Natural killer cell (primary cell): Measurements from ENCODE around the gene KRTAP20-1. TPM values are rescaled to one million over a fixed set of nuclear protein-coding genes. Genes with fewer than 3 reads are reported as not detected.

Source experiments
- ATAC-seq, 3 donors: fragments of 150-1000 bp in 2 of 3; fragments of 200-7000 bp in 1 of 3; cut with Tn5 transposase; 1 replicate in 1 of 3; 2 replicates in 2 of 3; pipeline ENCODE4 v1.10.0; 2021; ENCODE audit warnings: mild to moderate bottlenecking in 2 of 3, moderate library complexity in 2 of 3
- DNase-seq, 2 donors: peaks; one replicate each; pipeline versions ENCODE4 v3.0.0 to v3.0.0-alpha.2; 2013 to 2021; ENCODE audit warnings: mixed read lengths in 1 of 2
- H3K27ac ChIP-seq: one replicate; pipeline ENCODE4 v1.5.1; 2013; ENCODE audit warnings: mild to moderate bottlenecking, low read length
- H3K27me3 ChIP-seq: one replicate; pipeline ENCODE4 v1.6.1; 2013; ENCODE audit warnings: low read length; ENCODE audit not compliant: control insufficient read depth, insufficient read depth
- H3K36me3 ChIP-seq: one replicate; pipeline ENCODE4 v1.6.1; 2013; ENCODE audit warnings: low read length; ENCODE audit not compliant: control insufficient read depth, insufficient read depth
- H3K4me1 ChIP-seq: one replicate; pipeline ENCODE4 v1.6.1; 2013; ENCODE audit warnings: low read length; ENCODE audit not compliant: control insufficient read depth, insufficient read depth
- H3K4me3 ChIP-seq: one replicate; pipeline ENCODE4 v1.5.1; 2013; ENCODE audit warnings: low read length
- H3K9me3 ChIP-seq: one replicate; pipeline ENCODE4 v1.6.1; 2013; ENCODE audit warnings: low read length; ENCODE audit not compliant: control insufficient read depth, insufficient read depth
- H3K27ac Mint-ChIP-seq, 2 donors: one replicate each; pipeline ENCODE4 v1.8.0; 2022; ENCODE audit warnings: mild to moderate bottlenecking in 2 of 2, mixed read lengths in 2 of 2, moderate library complexity in 1 of 2
- H3K27me3 Mint-ChIP-seq, 2 donors: one replicate each; pipeline ENCODE4 v1.8.0; 2022; ENCODE audit warnings: low read depth in 2 of 2, mixed read lengths in 2 of 2
- H3K36me3 Mint-ChIP-seq: one replicate; pipeline ENCODE4 v1.8.0; 2022; ENCODE audit warnings: mixed read lengths
- H3K4me1 Mint-ChIP-seq, 2 donors: one replicate each; pipeline ENCODE4 v1.8.0; 2022; ENCODE audit warnings: mixed read lengths in 2 of 2
- H3K4me3 Mint-ChIP-seq: one replicate; pipeline ENCODE4 v1.8.0; 2022; ENCODE audit warnings: mild to moderate bottlenecking, moderate library complexity, mixed read lengths
- H3K9me3 Mint-ChIP-seq, 2 donors: one replicate each; pipeline ENCODE4 v1.8.0; 2022; ENCODE audit warnings: mixed read lengths in 2 of 2
- CTCF ChIP-seq: fragments of 200-600 bp; IDR thresholded peaks from one replicate; pipeline ENCODE4 v1.8.0; 2022; ENCODE audit warnings: antibody characterized with exemption
- WGBS: methylation state at CpG from one replicate; pipeline ENCODE4 v1.1.7; 2013; ENCODE audit warnings: missing lambda C conversion rate; ENCODE audit not compliant: insufficient coverage; 5-methylcytosine and 5-hydroxymethylcytosine counted together
- intact Hi-C: fragments of 100-400 bp; cut with micrococcal nuclease; formaldehyde crosslinking; loops from one replicate; pipeline ENCODE4 v1.14.2; 2022
- total RNA-seq, 4 donors: library from RNA; stranded (reverse); fragments of 120-200 nt in 1 of 4; gene quantifications; one replicate each; pipeline versions ENCODE4 v1.2.3 to v1.2.4, GENCODE V29; 2013 to 2022

The KRTAP20-1 gene
- not detected for total RNA-seq
- not detected for total RNA-seq (2013)

GRCh38 chr21:30616125-30616524 lies at the start of gene KRTAP20-1:
Gene KRTAP20-1, plus strand, starts transcription at chr21:30616425. Its CDS starts 30 bp downstream, at chr21:30616455.
- Histone ChIP-seq H3K27ac (no peak within 1 kb of the TSS), H3K9me3 (peaks cover 4% of the 10 kb centered on the region), H3K4me1 (no peaks in the 10 kb centered on the region), H3K27me3 (no peaks in the 10 kb centered on the region), H3K4me3 (no peak within 1 kb of the TSS), H3K36me3 (no peaks in the 10 kb centered on the region)
- Mint-ChIP-seq H3K36me3 (no peaks in the 10 kb centered on the region), H3K27ac (no peak within 1 kb of the TSS), H3K9me3 (peaks cover 3 to 4% of the 10 kb centered on the region in 2 donors), H3K4me3 (no peak within 1 kb of the TSS), H3K4me1 (no peaks in the 10 kb centered on the region), H3K27me3 (no peaks in the 10 kb centered on the region)
- intact Hi-C loops, result no loop called here
- TF ChIP-seq CTCF, result no peak
- no peak for DNase-seq
- no peak for ATAC-seq
- WGBS, result no CpG with 5 or more reads among the region's 2 CpGs

GRCh38 chr21:30567617-30568016 lies 48.6 kb upstream of the KRTAP20-1 start:
- intact Hi-C loops, result no loop called here

GRCh38 chr21:30577766-30578165 lies 38.5 kb upstream of the KRTAP20-1 start:
- H3K4me1 ChIP-seq, result no peaks in the 10 kb centered on the region
- DNase-seq, result no peak
- Mint-ChIP-seq H3K27me3 (no peaks in the 10 kb centered on the region), H3K9me3 (peaks cover 6 to 7% of the 10 kb centered on the region in 2 donors), H3K27ac (no peak overlapping the region), H3K36me3 (no peaks in the 10 kb centered on the region), H3K4me3 (no peak overlapping the region), H3K4me1 (no peaks in the 10 kb centered on the region)
- intact Hi-C loops, result no loop called here
- no peaks in the 10 kb centered on the region for H3K36me3 ChIP-seq
- no peak overlapping the region for H3K27ac ChIP-seq
- no peaks in the 10 kb centered on the region for H3K27me3 ChIP-seq
- ATAC-seq, result no peak
- TF ChIP-seq CTCF, result no peak
- no peaks in the 10 kb centered on the region for H3K9me3 ChIP-seq
- H3K4me3 ChIP-seq, result no peak overlapping the region

More at GRCh38 chr21:30567617-30568016, 48.6 kb upstream of the KRTAP20-1 start:
- H3K27me3 ChIP-seq, result no peaks in the 10 kb centered on the region
- ATAC-seq (no peak), DNase-seq (no peak)
- TF ChIP-seq CTCF, result no peak
- Mint-ChIP-seq H3K4me1 (no peaks in the 10 kb centered on the region), H3K27ac (no peak overlapping the region), H3K9me3 (peaks cover 9 to 15% of the 10 kb centered on the region in 2 donors), H3K27me3 (no peaks in the 10 kb centered on the region), H3K4me3 (no peak overlapping the region), H3K36me3 (no peaks in the 10 kb centered on the region)
- no peak overlapping the region for H3K4me3 ChIP-seq
- H3K27ac ChIP-seq, result no peak overlapping the region
- H3K4me1 ChIP-seq, result no peaks in the 10 kb centered on the region
- H3K9me3 ChIP-seq, result peaks cover 3% of the 10 kb centered on the region
- no peaks in the 10 kb centered on the region for H3K36me3 ChIP-seq

- no peak for DNase-seq
- no peak for TF ChIP-seq CTCF
- H3K4me1 ChIP-seq, result no peaks in the 10 kb centered on the region
- H3K27me3 ChIP-seq, result no peaks in the 10 kb centered on the region
- Mint-ChIP-seq H3K4me3 (no peak overlapping the region), H3K4me1 (no peaks in the 10 kb centered on the region), H3K27me3 (no peaks in the 10 kb centered on the region), H3K36me3 (peaks cover 3% of the 10 kb centered on the region), H3K9me3 (peaks cover 4 to 5% of the 10 kb centered on the region in 2 donors), H3K27ac (no peak overlapping the region)
- no peak overlapping the region for H3K27ac ChIP-seq
- H3K9me3 ChIP-seq, result no peaks in the 10 kb centered on the region
- H3K36me3 ChIP-seq, result no peaks in the 10 kb centered on the region
- ATAC-seq, result no peak
- 77% methylated on average over 1 of the region's 1 CpG for WGBS
- no peak overlapping the region for H3K4me3 ChIP-seq
- intact Hi-C loops, result no loop called here
Observed at GRCh38 chr21:30579346-30579745, 36.9 kb upstream of the KRTAP20-1 start.
